Choroid plexus epithelial cell (primary cell): ENCODE data around the gene PMM1.
"Not testable (repeated sequence)": the region's sequence is repeated elsewhere in the genome, so short reads cannot be mapped to it uniquely, and the experiment has no call there.

Source experiments
- DNase-seq: peaks from one replicate; pipeline ENCODE4 v3.0.0-alpha.2; 2010; ENCODE audit warnings: low read depth
- H3K4me3 ChIP-seq: 2 replicates; pipeline ENCODE4 v1.5.1; 2011; ENCODE audit warnings: low read depth, mild to moderate bottlenecking, control low read depth, low read length, moderate library complexity
- CTCF ChIP-seq: conservative IDR thresholded peaks from 2 replicates; pipeline ENCODE4 v1.5.1; 2011; ENCODE audit warnings: low read depth, mild to moderate bottlenecking, control low read depth, inconsistent platforms, low read length, moderate library complexity

The PMM1 gene

GRCh38 chr22:41595703-41596102, 6.1 kb upstream of the PMM1 start:
- no peak for DNase-seq
- TF ChIP-seq CTCF: no peak

GRCh38 chr22:41593336-41593960, 3.8 kb upstream of the PMM1 start:
- DNase-seq: not testable (repeated sequence)

More at GRCh38 chr22:41595703-41596102, 6.1 kb upstream of the PMM1 start:
- H3K4me3 ChIP-seq: no peak overlapping the region

GRCh38 chr22:41587347-41587723, 2.3 kb downstream of the PMM1 start:
- no peak overlapping the region for H3K4me3 ChIP-seq
- no peak for DNase-seq
- TF ChIP-seq CTCF: no peak

More at GRCh38 chr22:41593336-41593960, 3.8 kb upstream of the PMM1 start:
- H3K4me3 ChIP-seq: not testable (repeated sequence)

- no peak for TF ChIP-seq CTCF
- DNase-seq: no peak
Measured at GRCh38 chr22:41585898-41586297, 3.7 kb downstream of the PMM1 start.

GRCh38 chr22:41584881-41585280, 4.8 kb downstream of the PMM1 start:
- DNase-seq: no peak
- no peak for TF ChIP-seq CTCF
- H3K4me3 ChIP-seq: no peak overlapping the region

More at GRCh38 chr22:41585898-41586297, 3.7 kb downstream of the PMM1 start:
- H3K4me3 ChIP-seq: no peak overlapping the region

GRCh38 chr22:41582694-41583093, 6.9 kb downstream of the PMM1 start:
- no peak for DNase-seq
- TF ChIP-seq CTCF: no peak
- H3K4me3 ChIP-seq: no peak overlapping the region

GRCh38 chr22:41579997-41580355, 9.7 kb downstream of the PMM1 start:
- TF ChIP-seq CTCF: no peak
- no peak overlapping the region for H3K4me3 ChIP-seq

More at GRCh38 chr22:41579997-41580355, 9.7 kb downstream of the PMM1 start:
- no peak for DNase-seq
